Globus pallidus (tissue), 1 donor: ENCODE measurements around the gene GNAS.
"Not testable (repeated sequence)": the region's sequence is repeated elsewhere in the genome, so short reads cannot be mapped to it uniquely, and the experiment has no call there.

ENCODE experiments used
- DNase-seq: peaks from one replicate; pipeline ENCODE4 v3.0.0-alpha.2; 2015; ENCODE audit warnings: low spot score

The GNAS gene

DNA sequence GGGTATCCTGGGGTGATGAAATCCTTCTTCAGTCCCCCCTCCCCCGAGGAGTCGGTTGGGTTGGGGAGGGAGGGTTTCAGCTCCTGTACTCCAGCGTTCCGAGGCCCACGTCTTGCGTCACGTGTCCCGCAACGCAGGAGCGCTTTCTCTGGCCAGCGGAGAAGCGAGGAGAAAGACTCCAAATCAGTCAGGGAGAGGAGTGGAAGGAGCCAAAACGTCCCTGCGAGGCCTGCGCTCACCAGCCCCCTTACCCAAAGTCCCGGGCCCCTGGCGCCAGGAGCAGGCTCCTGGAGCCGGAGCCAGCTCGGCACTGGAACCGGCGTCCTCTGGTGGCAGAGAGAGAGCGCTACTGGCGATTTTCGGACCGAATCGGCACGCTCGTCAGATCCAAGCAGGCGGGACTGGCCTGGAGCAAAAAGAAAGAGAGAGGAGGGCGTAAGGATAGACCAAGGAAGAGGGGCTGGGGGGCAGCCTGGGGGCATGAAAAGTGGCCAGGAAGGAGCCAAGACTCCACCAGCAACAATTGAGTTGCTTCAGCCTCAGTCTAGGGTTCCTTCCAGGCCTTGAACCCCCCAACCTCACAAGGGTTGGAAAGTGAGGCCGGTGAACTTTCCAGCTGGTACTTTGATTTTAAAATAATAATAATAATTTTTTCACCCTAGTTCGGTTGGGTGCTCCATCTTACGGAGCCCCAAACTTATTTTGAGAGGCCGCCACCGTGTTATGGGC, at the start of gene GNAS:
Gene GNAS (plus strand): TSS at position 174 of the 729 bp plus-strand sequence.
- DNase-seq: no peak

DNA sequence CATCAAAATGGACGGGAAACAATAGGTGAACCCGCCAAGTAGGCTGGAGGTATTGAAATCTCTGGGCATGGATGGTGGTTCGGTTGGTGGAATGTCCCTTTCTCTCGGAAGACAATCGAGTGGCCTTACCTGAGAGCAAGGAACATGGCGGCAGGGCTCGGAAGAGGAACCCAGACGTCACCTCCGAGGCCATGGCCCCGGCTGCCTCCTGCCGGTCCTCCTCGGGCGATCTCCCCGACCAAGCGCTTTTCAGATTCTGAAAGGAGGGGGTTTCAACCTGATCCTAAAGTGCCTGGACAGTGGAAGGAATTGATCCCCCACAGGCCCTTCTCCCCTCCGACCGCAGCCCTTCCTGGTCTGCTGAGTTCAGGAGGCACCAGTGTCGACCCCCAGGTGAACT, 49.0 kb upstream of the GNAS start:
- no peak for DNase-seq

DNA sequence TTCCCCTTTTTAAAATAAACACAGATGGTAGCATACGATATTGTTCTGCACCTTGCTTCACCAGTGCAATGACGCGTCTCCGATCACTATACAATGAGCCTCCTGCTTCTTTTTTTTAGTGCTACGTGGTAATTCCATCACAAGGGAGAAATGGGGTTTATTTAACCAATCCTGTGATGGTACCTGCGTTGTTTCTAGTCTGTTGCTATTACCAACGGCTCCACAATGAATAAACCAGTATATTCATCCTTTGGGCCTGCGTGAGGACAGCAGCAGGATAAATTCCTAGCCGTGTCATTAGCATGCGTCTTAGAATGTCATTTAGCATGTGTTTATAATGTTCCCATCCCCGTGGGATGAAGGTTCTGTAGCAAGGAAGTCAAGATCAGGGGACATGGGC, 44.7 kb upstream of the GNAS start:
- no peak for DNase-seq

DNA sequence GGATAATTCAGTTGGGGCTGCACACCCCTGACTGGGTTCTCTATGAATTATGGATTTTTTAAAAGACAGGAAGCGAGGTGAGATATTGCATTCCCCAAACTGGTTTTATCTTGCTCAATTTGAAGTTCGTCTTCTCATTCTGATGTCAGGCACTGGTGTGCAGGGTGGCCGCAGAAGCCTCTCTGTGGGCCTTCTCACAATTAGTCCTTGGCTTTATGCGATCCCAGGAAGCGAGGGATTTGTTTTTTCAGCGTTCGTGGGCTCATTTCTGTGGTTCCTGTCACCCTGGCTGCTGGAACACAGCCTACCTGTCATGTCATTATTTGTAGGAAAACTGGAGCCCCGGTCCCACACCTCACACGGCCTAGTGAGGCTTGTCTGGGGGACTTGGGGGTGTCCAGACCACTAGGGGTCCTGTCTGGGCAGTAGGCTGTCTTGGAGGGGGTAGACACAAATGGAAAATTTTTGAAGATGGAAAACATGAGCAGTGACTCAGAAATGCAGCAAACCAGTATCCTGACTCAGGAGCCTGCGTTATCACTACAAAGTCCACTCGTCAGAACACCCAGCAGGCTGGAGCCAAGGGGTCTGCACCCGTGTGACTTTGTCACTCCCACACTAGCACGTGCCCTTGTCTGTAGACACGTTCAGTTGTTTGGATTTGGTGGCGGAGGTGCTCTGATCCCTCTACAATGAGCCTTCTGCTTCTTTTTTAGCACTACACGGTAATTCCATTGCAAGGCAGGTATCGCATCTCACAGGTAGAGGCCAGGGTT, 44.1 kb upstream of the GNAS start:
- DNase-seq: no peak

DNA sequence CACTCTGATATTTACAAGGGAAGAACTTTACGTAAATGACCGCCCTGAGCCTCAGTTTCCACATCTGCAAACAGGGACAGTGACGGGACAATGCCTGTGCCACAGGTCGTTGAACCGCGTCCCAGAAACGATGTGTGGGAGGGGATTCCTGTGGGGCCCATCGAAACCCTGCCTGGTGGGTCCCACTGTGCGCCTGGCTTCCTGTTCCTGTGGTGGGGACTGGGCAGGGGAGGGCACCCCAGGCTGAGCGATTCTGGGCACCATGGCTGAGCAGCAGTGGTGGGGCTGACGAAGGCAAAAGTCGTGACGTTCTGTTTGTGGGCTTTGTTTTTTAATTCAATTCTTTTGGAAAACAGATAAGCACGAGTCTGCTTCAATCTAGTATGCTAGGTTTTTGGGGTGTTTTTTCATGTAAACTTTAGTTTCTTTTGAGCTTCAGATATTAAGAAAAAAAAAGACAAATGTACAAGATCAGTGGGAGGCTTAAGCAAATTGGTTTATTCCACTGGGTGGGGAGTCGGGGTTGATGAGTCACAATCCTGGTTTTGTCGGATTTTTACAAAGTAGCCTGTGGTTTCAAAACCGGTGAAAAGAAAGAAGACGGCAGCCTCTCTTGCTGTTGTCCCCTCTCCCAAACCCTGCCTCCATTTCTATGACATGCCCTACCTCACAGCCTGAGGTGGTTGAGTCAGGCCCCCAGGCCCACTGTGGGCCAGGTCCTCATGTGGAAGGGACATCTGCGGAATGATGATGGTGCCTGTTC, 42.2 kb upstream of the GNAS start:
- no peak for DNase-seq

DNA sequence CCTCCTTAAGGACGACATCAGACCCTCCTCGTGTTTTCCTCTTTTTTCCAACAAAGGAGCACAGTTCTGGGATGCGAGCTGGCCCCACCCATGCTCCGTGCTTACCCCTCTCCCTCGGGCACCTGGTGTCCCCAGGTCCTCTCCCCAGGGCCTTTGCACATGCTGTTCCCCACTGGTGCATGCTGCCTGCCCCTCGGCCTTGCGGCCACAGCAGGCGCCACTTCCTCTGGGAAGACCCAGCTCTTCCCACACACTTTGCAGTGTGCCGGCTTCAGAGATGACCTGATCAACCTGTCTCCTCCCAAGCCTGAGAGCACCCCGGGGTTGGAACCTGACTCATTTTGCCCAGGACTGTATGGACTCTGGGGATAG, 41.7 kb upstream of the GNAS start:
- no peak for DNase-seq

DNA sequence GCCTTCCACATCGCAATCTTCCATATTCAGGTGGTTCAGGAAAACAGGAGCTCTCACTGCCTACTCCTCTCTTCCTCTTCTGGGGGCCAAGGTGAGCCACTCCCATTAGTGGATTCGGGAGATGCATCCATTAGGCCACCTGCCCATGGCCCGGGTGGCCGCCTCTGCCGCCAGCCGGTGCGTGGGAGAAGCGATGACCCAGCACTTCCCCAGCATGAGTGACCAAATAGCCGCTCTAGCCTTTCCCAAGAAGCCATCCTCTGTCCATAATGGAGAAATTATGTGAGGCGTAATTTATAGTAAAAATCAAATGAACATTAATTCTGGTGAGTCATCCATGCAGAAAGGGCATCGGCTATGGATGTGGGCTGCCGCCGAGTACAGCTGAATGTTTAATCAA, 41.2 kb upstream of the GNAS start:
- no peak for DNase-seq

- DNase-seq: no peak
Observed at GRCh38 chr20:58813369-58813768, 39.1 kb upstream of the GNAS start.

- no peak for DNase-seq
Observed at GRCh38 chr20:58815448-58815847, 37.1 kb upstream of the GNAS start.

- DNase-seq: no peak
Observed at GRCh38 chr20:58816051-58816450, 36.5 kb upstream of the GNAS start.

DNA sequence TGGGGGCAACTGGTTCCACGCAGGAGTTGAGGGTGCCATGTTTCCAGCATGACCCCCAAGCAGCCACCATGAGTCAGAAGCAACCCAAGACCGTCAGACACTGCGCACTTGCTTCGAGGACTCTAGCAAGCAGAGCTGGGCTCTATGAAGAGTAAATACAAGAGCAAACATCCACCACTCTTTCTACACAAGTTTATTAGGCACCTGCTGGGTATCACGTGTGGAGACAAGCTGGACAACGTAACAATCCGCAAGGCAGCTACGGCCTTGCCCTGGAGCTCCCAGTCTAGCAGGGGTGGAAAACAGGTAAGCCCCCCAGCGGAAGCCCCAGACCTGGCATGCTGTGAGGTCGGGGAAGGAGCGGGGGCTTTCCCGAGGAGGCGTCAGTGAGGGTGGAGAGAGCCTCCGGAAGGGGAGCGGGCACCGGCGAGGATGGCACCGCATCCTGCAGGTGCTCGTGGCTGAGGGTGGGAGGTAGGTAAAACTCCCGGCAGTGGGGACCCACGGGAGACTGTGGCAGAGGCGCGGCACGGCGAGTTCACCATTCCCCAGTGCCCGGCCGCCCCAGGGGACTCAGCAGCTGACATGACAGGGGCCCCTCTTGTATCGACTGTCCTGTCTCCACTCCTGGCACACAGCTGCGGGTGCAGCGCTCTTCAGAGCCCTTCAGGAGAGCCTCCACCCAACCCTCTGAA, 35.4 kb upstream of the GNAS start:
- DNase-seq: no peak

DNA sequence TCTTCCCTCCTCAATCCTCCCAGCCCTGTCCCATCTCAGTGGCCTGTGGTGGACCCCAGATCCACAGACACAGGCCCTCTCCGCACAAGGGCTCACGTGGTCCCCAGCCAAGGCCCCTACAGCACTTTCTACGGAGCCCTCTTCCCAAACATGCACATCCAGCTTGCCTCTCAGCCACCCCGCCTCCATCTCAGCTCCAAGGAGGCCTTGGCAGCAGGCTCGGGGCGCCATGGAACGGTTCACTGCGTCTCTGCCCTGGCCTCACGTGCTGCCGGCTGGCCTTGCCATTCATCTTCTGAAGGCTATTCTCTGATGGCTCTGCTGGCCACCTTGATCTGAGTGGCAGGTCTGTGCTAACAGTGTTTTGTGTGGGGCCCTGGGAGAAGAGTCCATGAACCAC, 34.8 kb upstream of the GNAS start:
- no peak for DNase-seq

DNA sequence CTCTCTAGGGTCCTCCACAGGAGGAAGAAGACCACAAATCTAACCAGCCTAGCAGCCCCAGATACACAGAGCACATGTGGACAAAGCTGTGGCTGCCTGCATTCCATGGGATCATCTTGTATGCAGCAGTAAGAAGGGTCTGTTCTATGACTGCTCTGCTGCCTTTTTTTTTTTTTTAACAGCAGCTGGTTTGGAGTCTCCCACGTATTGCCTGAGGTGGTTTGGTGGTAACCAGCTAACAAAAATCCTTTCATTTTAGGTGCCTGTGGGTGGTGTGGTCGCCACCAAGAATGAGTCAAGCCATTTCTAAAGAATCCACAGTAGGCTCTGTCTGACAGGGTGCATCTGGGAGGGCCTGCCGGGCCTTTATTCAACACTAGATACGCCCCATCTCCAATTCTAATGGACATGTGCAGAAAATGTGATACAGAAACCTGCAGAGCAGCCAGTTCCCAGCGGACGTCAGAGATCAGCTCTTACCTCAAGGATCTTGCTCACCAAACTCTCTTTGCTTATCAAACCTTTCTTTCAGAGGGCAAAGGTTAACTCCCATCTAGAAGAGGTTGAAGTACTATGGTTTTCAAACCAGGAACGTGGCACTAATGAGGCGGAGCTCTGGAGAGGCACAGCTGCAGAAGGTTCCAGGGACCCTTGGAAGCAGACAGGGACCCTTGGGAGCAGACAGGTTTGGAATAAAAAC, 33.8 kb upstream of the GNAS start:
- DNase-seq: no peak

DNA sequence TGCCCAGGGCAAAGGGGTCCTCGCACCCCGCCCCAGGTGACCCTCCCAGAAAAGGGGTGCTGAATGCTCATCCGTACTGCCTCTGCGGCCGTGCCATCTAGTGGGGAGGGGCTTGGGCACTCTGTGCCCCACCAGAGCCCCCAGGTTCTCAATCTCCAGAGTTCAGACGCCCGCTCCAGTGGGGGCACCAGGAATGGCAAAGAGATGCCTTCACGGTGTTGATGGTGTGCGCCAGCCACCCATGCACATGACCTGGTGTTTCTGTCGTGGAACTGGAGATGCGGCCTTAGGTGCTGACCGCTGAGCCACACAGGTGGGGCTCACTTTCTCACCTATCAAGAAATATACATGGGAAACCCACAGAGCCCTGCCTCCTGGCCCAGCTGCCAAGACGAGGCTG, 32.6 kb upstream of the GNAS start:
- no peak for DNase-seq

GRCh38 chr20:58820515-58820914, 32.0 kb upstream of the GNAS start:
- not testable (repeated sequence) for DNase-seq

DNA sequence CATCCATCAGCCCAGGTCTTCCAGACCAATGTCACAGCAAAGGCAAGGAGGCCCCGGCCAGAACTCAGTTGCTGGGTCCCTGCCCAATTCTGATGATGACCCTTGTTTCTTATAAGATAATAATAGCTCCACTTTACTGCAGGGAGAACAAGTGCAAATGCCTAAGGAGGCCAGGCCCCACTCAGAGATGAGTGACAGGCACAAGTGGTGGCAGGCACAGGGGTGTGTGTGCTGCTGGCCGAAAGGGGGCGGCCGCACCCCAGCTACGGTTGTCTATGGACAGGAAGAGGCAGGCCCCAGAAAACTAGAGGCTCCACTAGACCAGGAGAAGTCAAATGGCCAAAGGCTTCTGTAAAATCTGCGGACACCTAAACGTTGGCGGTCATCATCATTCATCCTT, 30.4 kb upstream of the GNAS start:
- DNase-seq: no peak

GRCh38 chr20:58822748-58823730, 29.5 kb upstream of the GNAS start:
- no peak for DNase-seq

DNA sequence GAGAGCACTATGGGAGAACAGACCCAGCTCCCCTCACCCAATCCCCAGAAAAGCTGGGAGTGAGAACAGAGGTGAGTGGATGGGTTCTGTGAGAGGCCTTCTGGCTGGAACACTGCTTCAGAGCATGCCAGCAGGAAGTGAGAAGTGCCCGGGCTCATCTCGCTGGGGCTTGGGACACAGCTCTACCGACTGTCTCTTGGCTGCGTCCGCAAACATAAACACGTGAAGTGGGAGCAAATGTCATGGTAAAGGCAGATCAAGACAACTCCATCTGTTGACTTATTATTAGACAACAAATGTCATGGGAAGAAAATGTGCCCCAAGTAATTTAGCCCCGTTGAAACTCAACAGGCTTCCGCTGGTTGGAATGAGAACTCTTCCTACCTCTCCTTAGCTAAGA, 27.7 kb upstream of the GNAS start:
- no peak for DNase-seq

DNA sequence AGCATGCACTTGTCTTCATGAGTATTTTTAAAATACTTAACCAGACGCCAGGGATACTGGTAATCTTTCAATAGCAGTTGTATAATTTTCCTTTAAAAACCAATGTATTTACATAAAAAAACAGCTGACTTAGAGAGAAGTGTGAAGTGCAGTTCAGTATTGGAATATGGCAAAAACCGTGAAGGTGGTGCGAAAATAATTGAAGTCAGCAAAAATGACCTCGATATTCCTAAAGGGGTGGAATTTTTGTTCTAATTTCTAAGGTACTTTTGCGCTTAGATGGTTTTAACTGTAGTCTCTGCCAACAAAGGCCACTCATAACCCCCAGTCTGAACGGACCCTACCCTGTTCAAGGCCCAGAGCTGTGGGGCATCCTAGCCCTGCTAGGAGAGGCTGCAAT, 27.1 kb upstream of the GNAS start:
- no peak for DNase-seq

- no peak for DNase-seq
Observed at GRCh38 chr20:58826271-58826670, 26.2 kb upstream of the GNAS start.

- no peak for DNase-seq
Observed at GRCh38 chr20:58828136-58828535, 24.4 kb upstream of the GNAS start.
